ENCODE results near the gene XIRP1. TPM values are rescaled to one million over a fixed set of nuclear protein-coding genes. Genes with fewer than 3 reads are reported as not detected.

XIRP1 gene
- total and polyA plus RNA-seq, 3 donors from 2014 or later, result 0.24 to 2.8 (median 0.37) TPM

GRCh38 chr3:39183211-39184080 lies 8.9 kb downstream of the XIRP1 start:
- H3K27me3 ChIP-seq, result no peaks in the 10 kb centered on the region
- WGBS, 2 donors, result 77 to 81% methylated on average over 8 to 12 of the region's 12 CpGs
- intact Hi-C loops (cut with DNase I; ENCODE audit: low total_unique reads), result no loop called here
- no peak for DNase-seq
- no peak overlapping the region for H3K27ac ChIP-seq
- no peaks in the 10 kb centered on the region for H3K9me3 ChIP-seq
- H3K36me3 ChIP-seq (ENCODE audit: low read depth, missing control alignments), result no peaks in the 10 kb centered on the region
- H3K4me3 ChIP-seq, result no peak overlapping the region
- peaks cover 10% of the 10 kb centered on the region for H3K4me1 ChIP-seq
- TF ChIP-seq CTCF (IDR thresholded peaks at IDR 0.05) (no peak), POLR2A (IDR thresholded peaks at IDR 0.05) (no peak)

- Histone ChIP-seq H3K27me3 (no peaks in the 10 kb centered on the region), H3K4me1 (peaks cover 21% of the 10 kb centered on the region), H3K9me3 (no peaks in the 10 kb centered on the region), H3K36me3 (ENCODE audit: low read depth, missing control alignments) (no peaks in the 10 kb centered on the region), H3K4me3 (peak overlapping the region; percentile 50), H3K27ac (peak overlapping the region; percentile 7 to 32)
- intact Hi-C loops (cut with DNase I; ENCODE audit: low total_unique reads), result no loop called here
- DNase-seq, result no peak
- WGBS, 2 donors, result 72 to 75% methylated on average over 7 of the region's 7 CpGs
- no peak for TF ChIP-seq CTCF (IDR thresholded peaks at IDR 0.05)
- no peak for TF ChIP-seq POLR2A (IDR thresholded peaks at IDR 0.05)
Observed at GRCh38 chr3:39181408-39182335, 10.7 kb downstream of the XIRP1 start.

- no peaks in the 10 kb centered on the region for H3K27me3 ChIP-seq
- no peaks in the 10 kb centered on the region for H3K9me3 ChIP-seq
- peak overlapping the region; percentile 50 for H3K4me3 ChIP-seq
- no peaks in the 10 kb centered on the region for H3K36me3 ChIP-seq (ENCODE audit: low read depth, missing control alignments)
- H3K4me1 ChIP-seq, result peaks cover 21% of the 10 kb centered on the region
- peak overlapping the region; percentile 39 to 63 for H3K27ac ChIP-seq
- WGBS, 2 donors, result 3 to 6% methylated on average over 18 to 30 of the region's 64 CpGs
- DNase-seq, result peak; percentile 93
- no peak for TF ChIP-seq POLR2A (IDR thresholded peaks at IDR 0.05)
- peak in 1 of 3 experiments; percentile 13 for TF ChIP-seq CTCF (IDR thresholded peaks at IDR 0.05)
- intact Hi-C loops (cut with DNase I; ENCODE audit: low total_unique reads), result no loop called here
Observed at GRCh38 chr3:39180546-39181346, 11.6 kb downstream of the XIRP1 start.

GRCh38 chr3:39180183-39180545 lies 12.2 kb downstream of the XIRP1 start:
- Histone ChIP-seq H3K27me3 (no peaks in the 10 kb centered on the region), H3K4me3 (peak overlapping the region; percentile 50), H3K36me3 (ENCODE audit: low read depth, missing control alignments) (no peaks in the 10 kb centered on the region), H3K9me3 (no peaks in the 10 kb centered on the region), H3K4me1 (peaks cover 21% of the 10 kb centered on the region), H3K27ac (peak overlapping the region; percentile 39 to 63)
- 50 to 54% methylated on average over 3 of the region's 3 CpGs for WGBS, 2 donors
- no peak for DNase-seq
- TF ChIP-seq POLR2A (IDR thresholded peaks at IDR 0.05) (no peak), CTCF (IDR thresholded peaks at IDR 0.05) (no peak)
- intact Hi-C loops (cut with DNase I; ENCODE audit: low total_unique reads), result no loop called here
